ENCODE data around the gene PMM1. TPM values are rescaled to one million over a fixed set of nuclear protein-coding genes. Genes with fewer than 3 reads are reported as not detected.

The PMM1 gene
- total and polyA plus RNA-seq, 9 donors: 19.9 to 76.6 (median 55.7) TPM

DNA sequence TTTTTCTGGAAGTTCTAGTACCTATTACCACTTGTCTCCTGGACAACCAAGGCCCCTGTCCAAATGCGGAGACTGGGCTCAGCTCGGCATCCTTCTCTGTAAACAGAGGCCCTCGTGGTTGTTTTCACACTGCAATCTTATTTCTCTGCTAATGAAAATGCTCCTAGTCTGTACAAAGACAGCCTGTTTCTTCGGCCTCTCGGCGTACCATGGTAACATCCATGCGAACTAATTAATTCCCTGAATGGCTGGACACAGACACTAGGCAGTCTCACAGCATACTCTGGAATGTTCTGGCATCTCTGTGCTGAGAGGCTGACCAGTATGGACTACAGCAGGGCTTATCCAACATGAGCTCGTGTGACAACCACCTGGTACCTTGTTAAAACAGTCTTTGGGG is 51.1 kb downstream of the PMM1 start:
- no peak for TF ChIP-seq POLR2A (IDR thresholded peaks at IDR 0.05)
- TF ChIP-seq, protein P1, sequence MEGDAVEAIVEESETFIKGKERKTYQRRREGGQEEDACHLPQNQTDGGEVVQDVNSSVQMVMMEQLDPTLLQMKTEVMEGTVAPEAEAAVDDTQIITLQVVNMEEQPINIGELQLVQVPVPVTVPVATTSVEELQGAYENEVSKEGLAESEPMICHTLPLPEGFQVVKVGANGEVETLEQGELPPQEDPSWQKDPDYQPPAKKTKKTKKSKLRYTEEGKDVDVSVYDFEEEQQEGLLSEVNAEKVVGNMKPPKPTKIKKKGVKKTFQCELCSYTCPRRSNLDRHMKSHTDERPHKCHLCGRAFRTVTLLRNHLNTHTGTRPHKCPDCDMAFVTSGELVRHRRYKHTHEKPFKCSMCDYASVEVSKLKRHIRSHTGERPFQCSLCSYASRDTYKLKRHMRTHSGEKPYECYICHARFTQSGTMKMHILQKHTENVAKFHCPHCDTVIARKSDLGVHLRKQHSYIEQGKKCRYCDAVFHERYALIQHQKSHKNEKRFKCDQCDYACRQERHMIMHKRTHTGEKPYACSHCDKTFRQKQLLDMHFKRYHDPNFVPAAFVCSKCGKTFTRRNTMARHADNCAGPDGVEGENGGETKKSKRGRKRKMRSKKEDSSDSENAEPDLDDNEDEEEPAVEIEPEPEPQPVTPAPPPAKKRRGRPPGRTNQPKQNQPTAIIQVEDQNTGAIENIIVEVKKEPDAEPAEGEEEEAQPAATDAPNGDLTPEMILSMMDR (IDR thresholded peaks at IDR 0.05): no peak
- TF ChIP-seq EP300 (IDR thresholded peaks at IDR 0.05): no peak
- Histone ChIP-seq H3K27ac (no peak overlapping the region), H3K27me3 (no peaks in the 10 kb centered on the region), H3K4me1 (ENCODE audit: insufficient read depth) (peaks cover 5% of the 10 kb centered on the region), H3K36me3 (no peaks in the 10 kb centered on the region), H3K9me3 (no peaks in the 10 kb centered on the region), H3K4me3 (no peak overlapping the region)
- no peak for DNase-seq
- intact Hi-C loops (cut with DNase I): no loop called here
- 69 to 82% (median 74%) methylated on average over 8 of the region's 8 CpGs for WGBS, 3 donors

DNA sequence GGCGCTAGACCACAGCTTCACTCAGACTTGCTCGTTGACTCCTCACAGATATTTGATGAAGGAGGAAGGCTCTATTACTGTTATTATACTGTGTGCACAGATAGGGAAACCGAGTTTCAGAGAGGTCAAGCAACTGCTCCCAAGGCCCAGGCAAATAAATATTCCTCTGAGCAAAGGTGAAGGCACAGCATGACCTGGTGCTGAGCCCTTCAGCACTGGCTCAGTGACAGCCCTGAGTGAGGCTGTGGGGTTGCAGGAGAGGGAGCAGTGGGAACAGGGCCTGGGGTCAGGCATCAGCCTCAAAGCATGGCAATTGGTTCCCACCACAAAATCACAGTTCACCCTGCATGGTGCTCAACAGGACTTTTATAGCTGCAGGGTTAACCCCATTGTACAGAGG is 52.4 kb downstream of the PMM1 start:
- Histone ChIP-seq H3K4me3 (no peak overlapping the region), H3K4me1 (ENCODE audit: insufficient read depth) (peaks cover 4% of the 10 kb centered on the region), H3K36me3 (no peaks in the 10 kb centered on the region), H3K27me3 (no peaks in the 10 kb centered on the region), H3K27ac (no peak overlapping the region), H3K9me3 (no peaks in the 10 kb centered on the region)
- no peak for DNase-seq
- TF ChIP-seq, protein P1 (IDR thresholded peaks at IDR 0.05): no peak
- TF ChIP-seq POLR2A (IDR thresholded peaks at IDR 0.05): no peak
- WGBS, 3 donors: 76 to 83% (median 79%) methylated on average over 3 of the region's 3 CpGs
- intact Hi-C loops (cut with DNase I): no loop called here

DNA sequence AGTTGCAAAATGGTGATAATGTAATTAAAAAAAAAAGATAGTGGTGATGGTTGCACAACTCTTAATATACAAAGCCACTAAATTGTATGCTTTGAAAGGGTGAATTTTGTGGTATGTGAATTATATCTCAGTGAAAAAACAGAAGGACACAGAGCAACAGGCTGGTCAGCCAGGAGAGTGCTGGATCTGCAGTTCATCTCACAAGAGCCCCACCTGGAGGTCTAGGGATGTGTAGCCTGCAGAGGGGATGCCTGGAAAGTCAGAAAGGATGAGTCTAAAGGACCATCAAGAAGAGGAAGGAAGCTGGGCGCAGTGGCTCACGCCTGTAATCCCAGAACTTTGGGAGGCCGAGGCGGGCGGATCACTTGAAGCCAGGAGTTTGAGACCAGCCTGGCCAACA is 54.4 kb downstream of the PMM1 start:
- 87 to 94% (median 88%) methylated on average over 5 of the region's 5 CpGs for WGBS, 3 donors
- Histone ChIP-seq H3K36me3 (no peaks in the 10 kb centered on the region), H3K4me1 (ENCODE audit: insufficient read depth) (peaks cover 2% of the 10 kb centered on the region), H3K27me3 (no peaks in the 10 kb centered on the region), H3K9me3 (no peaks in the 10 kb centered on the region), H3K4me3 (no peak overlapping the region), H3K27ac (no peak overlapping the region)
- no peak for TF ChIP-seq POLR2A (IDR thresholded peaks at IDR 0.05)
- TF ChIP-seq EP300 (IDR thresholded peaks at IDR 0.05): no peak
- TF ChIP-seq, protein P1 (IDR thresholded peaks at IDR 0.05): no peak
- DNase-seq: no peak
- intact Hi-C loops (cut with DNase I): no loop called here

DNA sequence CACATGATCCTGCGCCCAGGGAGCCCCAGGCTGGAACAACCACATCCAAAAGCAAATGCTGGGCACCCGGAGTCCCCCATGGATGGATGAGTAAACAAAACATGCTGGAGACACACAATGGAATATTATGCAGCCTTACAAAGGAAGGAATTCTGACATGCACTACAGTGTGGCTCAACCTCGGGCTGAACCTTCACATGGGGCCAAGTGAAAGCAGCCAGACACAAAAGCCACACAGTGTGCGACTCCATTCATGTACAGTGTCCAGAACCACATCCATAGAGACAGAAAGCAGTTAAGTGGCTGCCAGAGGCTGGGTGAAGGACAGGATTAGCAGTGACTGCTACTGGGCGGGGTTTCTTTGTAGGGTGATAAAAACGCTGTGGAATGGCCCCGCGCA is 55.4 kb downstream of the PMM1 start:
- no peak overlapping the region for H3K27ac ChIP-seq
- intact Hi-C loops (cut with DNase I): no loop called here
- no peaks in the 10 kb centered on the region for H3K27me3 ChIP-seq
- TF ChIP-seq, protein P1 (IDR thresholded peaks at IDR 0.05): no peak
- TF ChIP-seq POLR2A (IDR thresholded peaks at IDR 0.05) (no peak), EP300 (IDR thresholded peaks at IDR 0.05) (no peak)
- H3K4me1 ChIP-seq (ENCODE audit: insufficient read depth): peaks cover 2% of the 10 kb centered on the region
- WGBS, 3 donors: 85 to 92% (median 87%) methylated on average over 8 of the region's 8 CpGs
- no peak overlapping the region for H3K4me3 ChIP-seq
- no peaks in the 10 kb centered on the region for H3K36me3 ChIP-seq
- no peaks in the 10 kb centered on the region for H3K9me3 ChIP-seq
- DNase-seq: no peak
